HepG2 (cell line): ENCODE data around the gene ANKRD44. TPM values are rescaled to one million over a fixed set of nuclear protein-coding genes. Genes with fewer than 3 reads are reported as not detected.

Experiments
- ATAC-seq: fragments of 200-7000 bp; cut with Tn5 transposase; 3 replicates; pipeline ENCODE4 v1.9.1; 2020; ENCODE audit warnings: mild to moderate bottlenecking, moderate library complexity
- BruUV-seq: library from RNA; stranded (reverse); fragments of 400-500 nt; replicated peaks from 2 replicates; lab custom pipeline; 2021; lab: Mats Ljungman, UMichigan
- CTCF ChIA-PET: fragments of 300-600 bp; formaldehyde crosslinking; extraction: SDS; loops from one replicate; lab custom pipeline; 2021; ENCODE audit warnings: low total read pairs, inconsistent platforms, low intra/inter-chr PET ratio; lab: Yijun Ruan, JAX
- POLR2A ChIA-PET: fragments of 350-600 bp; sonication (Branson Sonifier 250); formaldehyde crosslinking; loops from one replicate; lab custom pipeline; 2020; ENCODE audit warnings: antibody characterized with exemption, inconsistent platforms; lab: Yijun Ruan, JAX
- DNase-seq: peaks from one replicate; pipeline ENCODE4 v3.0.0-alpha.2; 2015; ENCODE audit warnings: low spot score
- FAIRE-seq: peaks from 3 replicates; lab custom pipeline; 2011; peaks lifted over from hg19 to GRCh38; lab: Jason Lieb, UNC
- H2AFZ ChIP-seq: one replicate; pipeline ENCODE4 v1.6.1; 2011; ENCODE audit warnings: low read length, inconsistent platforms
- H3K27ac ChIP-seq: fragments of 300-600 bp; 3 replicates; pipeline ENCODE4 v1.8.0; 2011; ENCODE audit warnings: mixed run types, mild to moderate bottlenecking, mixed read lengths, low read length, inconsistent platforms; ENCODE audit not compliant: insufficient read depth; ENCODE audit errors: extremely low read length
- H3K27me3 ChIP-seq, 2 experiments: fragments of 200-600 bp in 1 of 2; 2 replicates in 1 of 2; 3 replicates in 1 of 2; pipeline versions ENCODE4 v1.6.0 to v1.8.0; 2011; ENCODE audit warnings: low read length in 2 of 2, mild to moderate bottlenecking in 2 of 2, moderate library complexity in 2 of 2, inconsistent platforms in 1 of 2; ENCODE audit not compliant: insufficient read depth in 2 of 2, control insufficient read depth in 1 of 2
- H3K36me3 ChIP-seq, 2 experiments: fragments of 200-600 bp in 1 of 2; replicated peaks in 1 of 2; 2 replicates in 1 of 2; 3 replicates in 1 of 2; pipeline versions ENCODE4 v1.5.1 to v1.8.0; 2011; ENCODE audit warnings: low read length in 2 of 2, inconsistent platforms in 1 of 2; ENCODE audit not compliant: insufficient read depth in 2 of 2, control insufficient read depth in 1 of 2
- H3K4me1 ChIP-seq: 2 replicates; pipeline ENCODE4 v1.5.1; 2012; ENCODE audit warnings: low read length, inconsistent platforms; ENCODE audit not compliant: insufficient read depth
- H3K4me2 ChIP-seq: 2 replicates; pipeline ENCODE4 v1.6.0; 2011; ENCODE audit warnings: low read depth, low read length, inconsistent platforms
- H3K4me3 ChIP-seq, 3 experiments: fragments of 200-600 bp in 1 of 3; sonication (generic), shearing (Covaris generic) in 1 of 3; replicated peaks in 1 of 3; 2 replicates each; pipeline ENCODE4 v1.5.1; 2011 to 2016; ENCODE audit warnings: low read length in 3 of 3, inconsistent platforms in 2 of 3, low read depth in 2 of 3, mild to moderate bottlenecking in 2 of 3, control low read depth in 1 of 3, mixed read lengths in 1 of 3; ENCODE audit not compliant: insufficient read depth in 1 of 3
- H3K79me2 ChIP-seq: one replicate; pipeline ENCODE4 v1.6.1; 2011; ENCODE audit warnings: low read length, inconsistent platforms; ENCODE audit not compliant: insufficient read depth
- H3K9ac ChIP-seq: 2 replicates; pipeline ENCODE4 v1.6.0; 2011; ENCODE audit warnings: mild to moderate bottlenecking, low read depth, low read length, inconsistent platforms; ENCODE audit not compliant: insufficient read depth
- H3K9me3 ChIP-seq: 2 replicates; pipeline ENCODE4 v1.5.1; 2012; ENCODE audit warnings: mild to moderate bottlenecking, low read length
- H4K20me1 ChIP-seq: 2 replicates; pipeline ENCODE4 v1.6.0; 2011; ENCODE audit warnings: inconsistent platforms, mild to moderate bottlenecking, low read length, moderate library complexity; ENCODE audit not compliant: insufficient read depth
- FOXK1 ChIP-seq: sonication (generic); formaldehyde crosslinking; IDR thresholded peaks from 2 replicates; pipeline ENCODE4 v1.4.0; 2020; ENCODE audit warnings: low read depth, missing genetic modification reagents, borderline replicate concordance
- ZNF33B ChIP-seq: sonication (generic); formaldehyde crosslinking; IDR thresholded peaks from 2 replicates; pipeline ENCODE4 v1.5.1; 2020; ENCODE audit warnings: mild to moderate bottlenecking, missing genetic modification reagents
- ZNF749 ChIP-seq: sonication (generic); formaldehyde crosslinking; IDR thresholded peaks from 2 replicates; pipeline ENCODE4 v1.8.0; 2022; ENCODE audit warnings: mild to moderate bottlenecking, missing genetic modification reagents, moderate library complexity, borderline replicate concordance
- ZSCAN20 ChIP-seq: sonication (generic); formaldehyde crosslinking; IDR thresholded peaks from 2 replicates; pipeline ENCODE4 v1.4.0; 2020; ENCODE audit warnings: missing genetic modification reagents, mild to moderate bottlenecking, borderline replicate concordance
- in situ Hi-C: cut with HindIII; loops from 2 replicates; pipeline ENCODE4 v1.10.0; 2017; ENCODE audit warnings: low pct_unique_long_range_greater_than_20kb; ENCODE audit not compliant: extremely low pct_ligation_motif_present
- intact Hi-C: fragments of 100-400 bp; cut with micrococcal nuclease; formaldehyde crosslinking; loops from one replicate; pipeline ENCODE4 v1.10.0; 2022; ENCODE audit not compliant: unreplicated experiment
- polyA plus RNA-seq, 8 experiments: library from polyadenylated mRNA; depleted of rRNA in 3 of 8; stranded (reverse) in 7 of 8; unstranded in 1 of 8; fragments of >200 nt; fragmentation: Illumina TruSeq in 4 of 8; extraction: Trizol in 4 of 8; gene quantifications; 2 replicates each; pipeline versions ENCODE4 v1.2.1 to v1.2.3, GENCODE V29; 2011 to 2016; ENCODE audit warnings: low read depth in 4 of 8, missing spikeins in 1 of 8, mixed read lengths in 1 of 8; ENCODE audit not compliant: insufficient read depth in 1 of 8
- total RNA-seq, 5 experiments: library from RNA; depleted of rRNA; stranded (reverse); fragments of >200 nt; fragmentation: Illumina TruSeq; extraction: Trizol; gene quantifications; 2 replicates each; pipeline ENCODE4 v1.2.3, GENCODE V29; 2016; ENCODE audit warnings: low read depth in 1 of 5
- TF ChIP-seq, protein P1 (sequence below): sonication (generic); formaldehyde crosslinking; IDR thresholded peaks from 2 replicates; pipeline ENCODE4 v1.4.0; 2020; ENCODE audit warnings: mild to moderate bottlenecking, missing genetic modification reagents
- TF ChIP-seq, protein P2 (sequence below): sonication (generic); formaldehyde crosslinking; IDR thresholded peaks from 2 replicates; pipeline ENCODE4 v1.8.1; 2022; ENCODE audit warnings: mild to moderate bottlenecking, missing genetic modification reagents
- TF ChIP-seq, protein P3 (sequence below): sonication (generic); formaldehyde crosslinking; IDR thresholded peaks from 2 replicates; pipeline ENCODE4 v1.5.0; 2020; ENCODE audit warnings: missing genetic modification reagents
- TF ChIP-seq, protein P4 (sequence below): sonication (generic); formaldehyde crosslinking; IDR thresholded peaks from 2 replicates; pipeline ENCODE4 v1.4.0; 2020; ENCODE audit warnings: mild to moderate bottlenecking, missing genetic modification reagents
- TF ChIP-seq, protein P5 (sequence below): sonication (generic); formaldehyde crosslinking; IDR thresholded peaks from 2 replicates; pipeline ENCODE4 v1.9.0; 2021; ENCODE audit warnings: missing genetic modification reagents, borderline replicate concordance

Gene ANKRD44
- total and polyA plus RNA-seq, 2 of the 13 experiments (the other 11 are each of a cell fraction or from before 2014, with no cell fraction given): 0.04 to 0.11 TPM

DNA sequence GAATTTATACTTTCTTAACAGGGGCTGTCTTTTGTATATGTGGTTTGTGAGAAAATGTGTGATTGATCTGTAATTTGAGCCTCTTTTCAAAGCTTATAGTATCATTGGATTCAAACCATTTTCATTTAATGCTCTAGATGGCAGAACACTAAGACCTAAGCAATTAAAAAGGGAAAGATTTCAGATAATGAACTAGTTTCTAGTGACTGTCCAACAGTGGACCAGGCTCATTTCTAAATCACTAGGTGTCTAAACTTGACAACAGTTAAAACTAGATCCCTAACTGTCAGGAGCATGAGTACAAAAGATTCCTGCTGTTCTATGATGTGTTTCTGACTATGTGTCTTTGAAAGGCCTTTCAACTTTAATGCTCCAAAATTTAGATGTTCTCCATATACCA is 54.6 kb downstream of the ANKRD44 start:
- Histone ChIP-seq H3K79me2 (no peaks in the 10 kb centered on the region), H3K9me3 (no peaks in the 10 kb centered on the region), H3K4me1 (no peaks in the 10 kb centered on the region), H3K36me3 (no peaks in the 10 kb centered on the region), H4K20me1 (no peaks in the 10 kb centered on the region), H3K4me2 (no peak overlapping the region), H3K4me3 (no peak overlapping the region), H3K9ac (no peak overlapping the region), H3K27me3 (peaks cover 0 to 16% of the 10 kb centered on the region in 2 experiments; a peak in 1 of 5 replicates), H2AFZ (no peak overlapping the region), H3K27ac (no peak overlapping the region)
- POLR2A ChIA-PET: no interaction called here
- CTCF ChIA-PET: no interaction called here
- ATAC-seq (no peak), FAIRE-seq (no peak), DNase-seq (no peak)
- in situ Hi-C loops (no loop called here), intact Hi-C loops (no loop called here)
- no TSS peak for BruUV-seq
- TF ChIP-seq, protein P1, sequence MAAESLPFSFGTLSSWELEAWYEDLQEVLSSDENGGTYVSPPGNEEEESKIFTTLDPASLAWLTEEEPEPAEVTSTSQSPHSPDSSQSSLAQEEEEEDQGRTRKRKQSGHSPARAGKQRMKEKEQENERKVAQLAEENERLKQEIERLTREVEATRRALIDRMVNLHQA: no peak
- TF ChIP-seq ZNF33B (CRISPR knock-in tag) (no peak), ZNF749 (CRISPR knock-in tag) (no peak), FOXK1 (CRISPR knock-in tag) (no peak), ZSCAN20 (CRISPR knock-in tag) (no peak)
- TF ChIP-seq, protein P2, sequence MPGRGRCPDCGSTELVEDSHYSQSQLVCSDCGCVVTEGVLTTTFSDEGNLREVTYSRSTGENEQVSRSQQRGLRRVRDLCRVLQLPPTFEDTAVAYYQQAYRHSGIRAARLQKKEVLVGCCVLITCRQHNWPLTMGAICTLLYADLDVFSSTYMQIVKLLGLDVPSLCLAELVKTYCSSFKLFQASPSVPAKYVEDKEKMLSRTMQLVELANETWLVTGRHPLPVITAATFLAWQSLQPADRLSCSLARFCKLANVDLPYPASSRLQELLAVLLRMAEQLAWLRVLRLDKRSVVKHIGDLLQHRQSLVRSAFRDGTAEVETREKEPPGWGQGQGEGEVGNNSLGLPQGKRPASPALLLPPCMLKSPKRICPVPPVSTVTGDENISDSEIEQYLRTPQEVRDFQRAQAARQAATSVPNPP: no peak
- TF ChIP-seq, protein P3, sequence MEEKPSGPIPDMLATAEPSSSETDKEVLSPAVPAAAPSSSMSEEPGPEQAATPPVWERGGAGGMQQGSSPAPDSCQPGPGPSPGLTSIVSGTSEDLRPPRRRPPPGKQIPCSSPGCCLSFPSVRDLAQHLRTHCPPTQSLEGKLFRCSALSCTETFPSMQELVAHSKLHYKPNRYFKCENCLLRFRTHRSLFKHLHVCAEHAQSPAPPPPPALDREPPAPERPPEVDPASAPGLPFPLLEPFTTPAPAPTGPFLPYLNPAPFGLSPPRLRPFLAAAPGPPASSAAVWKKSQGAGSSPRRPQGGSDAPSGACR: no peak
- TF ChIP-seq, protein P4, sequence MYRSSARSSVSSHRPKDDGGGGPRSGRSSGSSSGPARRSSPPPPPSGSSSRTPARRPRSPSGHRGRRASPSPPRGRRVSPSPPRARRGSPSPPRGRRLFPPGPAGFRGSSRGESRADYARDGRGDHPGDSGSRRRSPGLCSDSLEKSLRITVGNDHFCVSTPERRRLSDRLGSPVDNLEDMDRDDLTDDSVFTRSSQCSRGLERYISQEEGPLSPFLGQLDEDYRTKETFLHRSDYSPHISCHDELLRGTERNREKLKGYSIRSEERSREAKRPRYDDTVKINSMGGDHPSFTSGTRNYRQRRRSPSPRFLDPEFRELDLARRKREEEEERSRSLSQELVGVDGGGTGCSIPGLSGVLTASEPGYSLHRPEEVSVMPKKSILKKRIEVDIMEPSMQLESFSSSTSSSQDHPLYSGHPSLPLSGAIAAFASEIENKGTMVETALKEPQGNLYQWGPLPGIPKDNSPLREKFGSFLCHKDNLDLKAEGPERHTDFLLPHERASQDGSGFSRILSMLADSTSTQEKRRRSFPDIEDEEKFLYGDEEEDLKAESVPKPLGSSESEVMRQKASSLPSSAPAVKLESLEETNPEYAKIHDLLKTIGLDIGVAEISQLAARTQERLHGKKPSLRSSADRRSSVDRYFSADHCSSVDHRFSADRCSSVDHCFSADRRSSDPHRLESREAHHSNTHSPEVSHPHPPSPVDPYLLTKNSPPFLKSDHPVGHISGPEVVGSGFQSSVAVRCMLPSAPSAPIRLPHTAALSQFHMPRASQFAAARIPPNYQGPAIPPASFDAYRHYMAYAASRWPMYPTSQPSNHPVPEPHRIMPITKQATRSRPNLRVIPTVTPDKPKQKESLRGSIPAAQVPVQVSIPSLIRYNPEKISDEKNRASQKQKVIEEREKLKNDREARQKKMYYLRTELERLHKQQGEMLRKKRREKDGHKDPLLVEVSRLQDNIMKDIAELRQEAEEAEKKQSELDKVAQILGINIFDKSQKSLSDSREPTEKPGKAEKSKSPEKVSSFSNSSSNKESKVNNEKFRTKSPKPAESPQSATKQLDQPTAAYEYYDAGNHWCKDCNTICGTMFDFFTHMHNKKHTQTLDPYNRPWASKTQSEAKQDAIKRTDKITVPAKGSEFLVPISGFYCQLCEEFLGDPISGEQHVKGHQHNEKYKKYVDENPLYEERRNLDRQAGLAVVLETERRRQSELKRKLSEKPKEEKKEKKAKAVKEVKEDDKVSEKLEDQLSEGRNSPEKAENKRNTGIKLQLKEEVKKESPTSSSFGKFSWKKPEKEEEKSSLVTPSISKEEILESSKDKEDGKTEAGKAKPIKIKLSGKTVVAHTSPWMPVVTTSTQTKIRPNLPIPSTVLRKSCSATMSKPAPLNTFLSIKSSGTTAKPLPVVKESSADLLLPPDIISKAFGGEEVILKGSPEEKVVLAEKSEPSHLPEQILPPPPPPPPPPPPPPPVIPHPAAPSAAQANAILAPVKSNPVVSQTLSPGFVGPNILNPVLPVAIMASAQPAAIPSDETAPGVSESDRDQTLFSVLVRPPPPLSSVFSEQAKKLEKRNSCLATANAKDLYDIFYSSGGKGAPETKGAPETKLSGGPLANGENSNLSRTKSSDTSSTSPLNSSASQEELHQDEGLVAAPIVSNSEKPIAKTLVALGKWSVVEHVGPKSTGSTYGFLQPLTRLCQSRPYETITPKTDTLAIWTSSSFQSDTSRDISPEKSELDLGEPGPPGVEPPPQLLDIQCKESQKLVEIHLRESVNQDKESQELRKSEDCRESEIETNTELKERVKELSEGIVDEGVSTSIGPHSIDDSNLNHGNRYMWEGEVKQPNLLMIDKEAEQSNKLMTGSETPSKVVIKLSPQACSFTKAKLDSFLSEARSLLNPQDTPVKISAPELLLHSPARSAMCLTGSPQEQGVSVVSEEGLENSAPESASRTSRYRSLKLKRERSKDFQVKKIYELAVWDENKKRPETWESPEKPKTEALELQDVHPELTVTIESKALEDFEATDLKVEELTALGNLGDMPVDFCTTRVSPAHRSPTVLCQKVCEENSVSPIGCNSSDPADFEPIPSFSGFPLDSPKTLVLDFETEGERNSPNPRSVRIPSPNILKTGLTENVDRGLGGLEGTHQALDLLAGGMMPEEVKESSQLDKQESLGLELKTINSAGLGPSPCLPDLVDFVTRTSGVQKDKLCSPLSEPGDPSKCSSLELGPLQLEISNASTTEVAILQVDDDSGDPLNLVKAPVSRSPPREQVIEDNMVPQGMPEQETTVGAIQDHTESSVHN (CRISPR knock-in tag): no peak
- TF ChIP-seq, protein P5, sequence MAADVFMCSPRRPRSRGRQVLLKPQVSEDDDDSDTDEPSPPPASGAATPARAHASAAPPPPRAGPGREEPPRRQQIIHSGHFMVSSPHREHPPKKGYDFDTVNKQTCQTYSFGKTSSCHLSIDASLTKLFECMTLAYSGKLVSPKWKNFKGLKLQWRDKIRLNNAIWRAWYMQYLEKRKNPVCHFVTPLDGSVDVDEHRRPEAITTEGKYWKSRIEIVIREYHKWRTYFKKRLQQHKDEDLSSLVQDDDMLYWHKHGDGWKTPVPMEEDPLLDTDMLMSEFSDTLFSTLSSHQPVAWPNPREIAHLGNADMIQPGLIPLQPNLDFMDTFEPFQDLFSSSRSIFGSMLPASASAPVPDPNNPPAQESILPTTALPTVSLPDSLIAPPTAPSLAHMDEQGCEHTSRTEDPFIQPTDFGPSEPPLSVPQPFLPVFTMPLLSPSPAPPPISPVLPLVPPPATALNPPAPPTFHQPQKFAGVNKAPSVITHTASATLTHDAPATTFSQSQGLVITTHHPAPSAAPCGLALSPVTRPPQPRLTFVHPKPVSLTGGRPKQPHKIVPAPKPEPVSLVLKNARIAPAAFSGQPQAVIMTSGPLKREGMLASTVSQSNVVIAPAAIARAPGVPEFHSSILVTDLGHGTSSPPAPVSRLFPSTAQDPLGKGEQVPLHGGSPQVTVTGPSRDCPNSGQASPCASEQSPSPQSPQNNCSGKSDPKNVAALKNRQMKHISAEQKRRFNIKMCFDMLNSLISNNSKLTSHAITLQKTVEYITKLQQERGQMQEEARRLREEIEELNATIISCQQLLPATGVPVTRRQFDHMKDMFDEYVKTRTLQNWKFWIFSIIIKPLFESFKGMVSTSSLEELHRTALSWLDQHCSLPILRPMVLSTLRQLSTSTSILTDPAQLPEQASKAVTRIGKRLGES: no peak
